Measurements from ENCODE around the gene DCC. TPM values are rescaled to one million over a fixed set of nuclear protein-coding genes. Genes with fewer than 3 reads are reported as not detected.
"Not testable (repeated sequence)": the region's sequence is repeated elsewhere in the genome, so short reads cannot be mapped to it uniquely, and the experiment has no call there.

Gene DCC
- polyA plus RNA-seq, 2 of the 4 experiments (the other 2 are of a cell fraction): 0.12 TPM; not detected in 1

DNA sequence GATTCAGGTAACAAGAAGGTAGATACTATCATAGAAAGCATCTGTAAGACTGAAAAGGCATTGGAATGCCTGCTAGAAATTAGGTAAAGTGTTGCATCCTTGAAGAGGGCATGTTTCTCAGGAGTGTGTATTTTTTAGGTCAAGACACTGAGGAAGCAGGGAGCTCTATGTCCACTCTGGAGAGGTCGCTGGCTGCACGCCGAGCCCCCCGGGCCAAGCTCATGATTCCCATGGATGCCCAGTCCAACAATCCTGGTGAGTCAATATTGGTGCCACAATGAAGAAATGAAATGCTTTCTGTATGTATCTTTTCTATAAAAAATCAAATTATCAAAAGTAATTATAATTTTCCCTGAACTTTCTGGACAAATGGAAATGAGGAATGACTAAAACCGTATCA lies 1127.8 kb downstream of the DCC start:
- ATAC-seq (no peak), DNase-seq (ENCODE audit: low read depth in 1 of 2, low spot score in 1 of 2) (no peak), FAIRE-seq (no peak)
- CTCF ChIA-PET: no interaction called here
- POLR2A ChIA-PET: no interaction called here
- Histone ChIP-seq H3K4me1 (no peaks in the 10 kb centered on the region), H3K9me3 (no peaks in the 10 kb centered on the region), H3K4me2 (no peak overlapping the region), H3K4me3 (no peak overlapping the region), H3K27ac (no peak overlapping the region)
- WGBS (ENCODE audit: missing lambda C conversion rate): 5% methylated on average over 5 of the region's 5 CpGs
- TF ChIP-seq MYC (IDR thresholded peaks at IDR 0.05; ENCODE audit: borderline replicate concordance, low read length) (no peak), KDM1A (IDR thresholded peaks at IDR 0.05; ENCODE audit: low read depth) (no peak), FOSB (CRISPR knock-in tag; IDR thresholded peaks at IDR 0.05) (no peak), EHF (CRISPR knock-in tag; IDR thresholded peaks at IDR 0.05) (no peak), PHF8 (IDR thresholded peaks at IDR 0.05; ENCODE audit: borderline replicate concordance, low read depth) (no peak), HDAC2 (IDR thresholded peaks at IDR 0.05) (no peak), HOXB5 (CRISPR knock-in tag; IDR thresholded peaks at IDR 0.05) (no peak), CHD4 (IDR thresholded peaks at IDR 0.05; ENCODE audit: borderline replicate concordance) (no peak)
- TF ChIP-seq, protein P1, sequence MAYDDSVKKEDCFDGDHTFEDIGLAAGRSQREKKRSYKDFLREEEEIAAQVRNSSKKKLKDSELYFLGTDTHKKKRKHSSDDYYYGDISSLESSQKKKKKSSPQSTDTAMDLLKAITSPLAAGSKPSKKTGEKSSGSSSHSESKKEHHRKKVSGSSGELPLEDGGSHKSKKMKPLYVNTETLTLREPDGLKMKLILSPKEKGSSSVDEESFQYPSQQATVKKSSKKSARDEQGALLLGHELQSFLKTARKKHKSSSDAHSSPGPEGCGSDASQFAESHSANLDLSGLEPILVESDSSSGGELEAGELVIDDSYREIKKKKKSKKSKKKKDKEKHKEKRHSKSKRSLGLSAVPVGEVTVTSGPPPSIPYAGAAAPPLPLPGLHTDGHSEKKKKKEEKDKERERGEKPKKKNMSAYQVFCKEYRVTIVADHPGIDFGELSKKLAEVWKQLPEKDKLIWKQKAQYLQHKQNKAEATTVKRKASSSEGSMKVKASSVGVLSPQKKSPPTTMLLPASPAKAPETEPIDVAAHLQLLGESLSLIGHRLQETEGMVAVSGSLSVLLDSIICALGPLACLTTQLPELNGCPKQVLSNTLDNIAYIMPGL (CRISPR knock-in tag; IDR thresholded peaks at IDR 0.05; ENCODE audit: borderline replicate concordance): no peak
- TF ChIP-seq, protein P2, sequence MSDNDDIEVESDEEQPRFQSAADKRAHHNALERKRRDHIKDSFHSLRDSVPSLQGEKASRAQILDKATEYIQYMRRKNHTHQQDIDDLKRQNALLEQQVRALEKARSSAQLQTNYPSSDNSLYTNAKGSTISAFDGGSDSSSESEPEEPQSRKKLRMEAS (IDR thresholded peaks at IDR 0.05): no peak

DNA sequence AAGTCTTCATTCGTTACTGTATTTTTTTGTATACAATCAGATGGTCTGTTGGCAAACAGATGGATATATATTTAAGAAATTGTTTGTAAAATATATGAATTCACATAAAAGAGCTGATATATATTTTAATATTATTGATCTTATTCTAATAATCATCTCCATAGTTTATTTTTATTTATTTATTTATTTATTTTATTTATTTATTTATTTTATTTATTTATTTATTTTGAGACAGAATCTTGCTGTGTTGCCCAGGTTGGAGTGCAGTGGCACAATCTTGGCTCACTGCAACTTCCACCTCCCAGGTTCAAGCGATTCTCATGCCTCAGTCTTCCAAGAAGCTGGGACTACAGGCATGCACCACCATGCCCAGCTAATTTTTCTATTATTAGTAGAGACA lies 1128.2 kb downstream of the DCC start:
- 1% methylated on average over 2 of the region's 2 CpGs for WGBS (ENCODE audit: missing lambda C conversion rate)
- CTCF ChIA-PET; POLR2A ChIA-PET; FAIRE-seq; H3K4me1 ChIP-seq; H3K9me3 ChIP-seq; H3K4me2 ChIP-seq; DNase-seq (ENCODE audit: low read depth in 1 of 2, low spot score in 1 of 2); H3K4me3 ChIP-seq; H3K27ac ChIP-seq; ATAC-seq: not testable (repeated sequence)
- TF ChIP-seq ZC3H11A (IDR thresholded peaks at IDR 0.05): 0 out of 2 replicates have a peak, but pooled peaks have one; percentile 10

DNA sequence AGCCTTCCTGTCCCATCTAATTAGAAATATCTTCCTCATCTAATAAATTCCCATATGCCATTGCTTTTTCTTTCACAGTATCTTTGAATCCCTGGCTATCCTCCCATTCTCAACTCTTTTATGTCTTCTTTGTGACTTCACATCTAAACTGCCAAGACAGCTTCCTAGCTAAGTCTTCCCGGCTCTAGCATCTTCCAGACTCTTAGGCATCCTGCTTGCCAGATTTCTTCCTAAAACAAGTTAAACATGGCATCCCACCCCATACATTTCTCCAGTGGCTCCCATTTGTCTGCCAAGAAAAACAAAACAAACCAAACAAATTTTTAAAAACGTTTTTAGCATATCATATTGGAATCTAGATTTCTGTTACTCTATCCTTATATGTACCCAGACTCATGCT lies 1132.5 kb downstream of the DCC start:
- no peak for ATAC-seq
- H3K27ac ChIP-seq: no peak overlapping the region
- no peak for DNase-seq (ENCODE audit: low read depth in 1 of 2, low spot score in 1 of 2)
- no peaks in the 10 kb centered on the region for H3K9me3 ChIP-seq
- ChIA-PET POLR2A (no interaction called here), CTCF (no interaction called here)
- TF ChIP-seq NPAS2 (CRISPR knock-in tag; IDR thresholded peaks at IDR 0.05; ENCODE audit: borderline replicate concordance): no peak
- TF ChIP-seq, protein P3, sequence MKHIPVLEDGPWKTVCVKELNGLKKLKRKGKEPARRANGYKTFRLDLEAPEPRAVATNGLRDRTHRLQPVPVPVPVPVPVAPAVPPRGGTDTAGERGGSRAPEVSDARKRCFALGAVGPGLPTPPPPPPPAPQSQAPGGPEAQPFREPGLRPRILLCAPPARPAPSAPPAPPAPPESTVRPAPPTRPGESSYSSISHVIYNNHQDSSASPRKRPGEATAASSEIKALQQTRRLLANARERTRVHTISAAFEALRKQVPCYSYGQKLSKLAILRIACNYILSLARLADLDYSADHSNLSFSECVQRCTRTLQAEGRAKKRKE (CRISPR knock-in tag; IDR thresholded peaks at IDR 0.05; ENCODE audit: low read depth): no peak
- no peak for TF ChIP-seq HOXA7 (CRISPR knock-in tag; IDR thresholded peaks at IDR 0.05)
- no peak for TF ChIP-seq EHF (CRISPR knock-in tag; IDR thresholded peaks at IDR 0.05)
- no peak for TF ChIP-seq NR3C1 (IDR thresholded peaks at IDR 0.05)
- TF ChIP-seq JUNB (IDR thresholded peaks at IDR 0.05): no peak
- TF ChIP-seq SREBF2 (IDR thresholded peaks at IDR 0.05): no peak
- TF ChIP-seq, protein P4, sequence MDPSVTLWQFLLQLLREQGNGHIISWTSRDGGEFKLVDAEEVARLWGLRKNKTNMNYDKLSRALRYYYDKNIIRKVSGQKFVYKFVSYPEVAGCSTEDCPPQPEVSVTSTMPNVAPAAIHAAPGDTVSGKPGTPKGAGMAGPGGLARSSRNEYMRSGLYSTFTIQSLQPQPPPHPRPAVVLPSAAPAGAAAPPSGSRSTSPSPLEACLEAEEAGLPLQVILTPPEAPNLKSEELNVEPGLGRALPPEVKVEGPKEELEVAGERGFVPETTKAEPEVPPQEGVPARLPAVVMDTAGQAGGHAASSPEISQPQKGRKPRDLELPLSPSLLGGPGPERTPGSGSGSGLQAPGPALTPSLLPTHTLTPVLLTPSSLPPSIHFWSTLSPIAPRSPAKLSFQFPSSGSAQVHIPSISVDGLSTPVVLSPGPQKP (IDR thresholded peaks at IDR 0.05; ENCODE audit: low read depth, low read length): no peak
- TF ChIP-seq EP300 (IDR thresholded peaks at IDR 0.05): no peak
- TF ChIP-seq, protein P5, sequence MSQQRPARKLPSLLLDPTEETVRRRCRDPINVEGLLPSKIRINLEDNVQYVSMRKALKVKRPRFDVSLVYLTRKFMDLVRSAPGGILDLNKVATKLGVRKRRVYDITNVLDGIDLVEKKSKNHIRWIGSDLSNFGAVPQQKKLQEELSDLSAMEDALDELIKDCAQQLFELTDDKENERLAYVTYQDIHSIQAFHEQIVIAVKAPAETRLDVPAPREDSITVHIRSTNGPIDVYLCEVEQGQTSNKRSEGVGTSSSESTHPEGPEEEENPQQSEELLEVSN (IDR thresholded peaks at IDR 0.05; ENCODE audit: borderline replicate concordance, low read depth): no peak
- no peak overlapping the region for H3K4me3 ChIP-seq
- 0% methylated on average over 2 of the region's 2 CpGs for WGBS (ENCODE audit: missing lambda C conversion rate)
- no peak for FAIRE-seq
- H3K4me2 ChIP-seq: no peak overlapping the region
- no peaks in the 10 kb centered on the region for H3K4me1 ChIP-seq

Data from A549 (cell line).